Activated effector memory CD4-positive, alpha-beta T cell treated with Interleukin-2 at 50 U/mL for 16 hours (primary cell): ENCODE data around the gene STRIP2.
"Not testable (repeated sequence)": the region's sequence is repeated elsewhere in the genome, so short reads cannot be mapped to it uniquely, and the experiment has no call there.

Experiments
- DNase-seq: peaks from one replicate; pipeline ENCODE4 v3.0.0-alpha.2; 2020

The STRIP2 gene

DNA sequence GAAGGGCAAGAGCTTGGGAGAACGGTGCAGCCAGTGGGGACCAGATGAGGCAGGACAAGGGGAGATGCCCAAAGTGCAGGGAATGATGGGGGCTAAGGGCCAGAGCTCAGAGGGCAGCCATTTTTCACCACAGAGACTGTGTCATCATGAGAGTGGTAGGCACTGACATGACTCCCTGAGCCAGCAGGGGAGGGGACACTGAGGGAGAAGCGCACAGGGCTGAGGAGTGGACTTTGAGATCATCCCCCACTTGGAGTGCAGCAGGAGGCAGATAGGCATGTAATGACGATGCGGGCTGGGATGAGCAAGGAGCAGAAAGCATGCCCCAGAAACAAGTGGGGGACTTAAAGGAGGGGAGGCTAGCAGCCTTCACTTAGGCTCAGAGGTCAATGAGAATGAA is 62.9 kb downstream of the STRIP2 start:
- no peak for DNase-seq

DNA sequence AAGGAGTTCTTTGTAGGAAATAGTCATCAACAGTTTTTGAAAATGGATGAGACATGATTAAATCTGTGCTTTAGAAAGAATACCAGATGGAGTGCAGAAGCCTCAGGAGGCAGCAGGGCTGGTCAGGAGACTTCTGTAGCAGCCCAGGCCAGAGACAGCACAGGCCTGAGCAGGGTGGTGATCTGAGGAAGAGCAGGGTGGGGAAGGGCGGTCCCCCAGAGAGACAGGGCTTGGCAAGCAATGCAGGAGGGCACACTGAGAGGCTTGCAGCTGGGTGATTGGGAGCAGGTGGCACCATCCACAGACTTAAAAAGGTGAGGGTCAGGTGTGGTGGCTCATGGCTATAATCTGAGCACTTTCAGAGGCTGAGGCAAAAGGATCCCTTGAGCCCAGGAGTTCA is 63.8 kb downstream of the STRIP2 start:
- no peak for DNase-seq

DNA sequence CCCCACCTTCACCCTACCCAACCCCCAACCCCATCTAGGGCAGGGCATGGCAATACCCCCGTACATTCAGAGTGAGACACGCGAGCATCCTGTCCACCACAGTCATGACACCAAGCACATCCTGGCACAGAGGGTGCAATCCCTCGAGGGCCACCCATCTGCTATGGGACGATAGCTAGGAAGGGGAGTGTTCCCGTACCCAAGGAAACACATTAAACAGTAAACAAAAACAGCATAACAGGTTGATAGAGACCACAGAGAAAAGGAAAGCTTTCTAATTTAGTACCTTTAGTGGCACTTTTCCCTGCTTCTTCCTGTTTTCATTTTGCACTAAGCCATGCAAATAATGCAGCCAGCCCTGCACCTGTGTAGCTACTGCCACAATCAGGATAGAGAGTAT is 65.8 kb downstream of the STRIP2 start:
- no peak for DNase-seq

DNA sequence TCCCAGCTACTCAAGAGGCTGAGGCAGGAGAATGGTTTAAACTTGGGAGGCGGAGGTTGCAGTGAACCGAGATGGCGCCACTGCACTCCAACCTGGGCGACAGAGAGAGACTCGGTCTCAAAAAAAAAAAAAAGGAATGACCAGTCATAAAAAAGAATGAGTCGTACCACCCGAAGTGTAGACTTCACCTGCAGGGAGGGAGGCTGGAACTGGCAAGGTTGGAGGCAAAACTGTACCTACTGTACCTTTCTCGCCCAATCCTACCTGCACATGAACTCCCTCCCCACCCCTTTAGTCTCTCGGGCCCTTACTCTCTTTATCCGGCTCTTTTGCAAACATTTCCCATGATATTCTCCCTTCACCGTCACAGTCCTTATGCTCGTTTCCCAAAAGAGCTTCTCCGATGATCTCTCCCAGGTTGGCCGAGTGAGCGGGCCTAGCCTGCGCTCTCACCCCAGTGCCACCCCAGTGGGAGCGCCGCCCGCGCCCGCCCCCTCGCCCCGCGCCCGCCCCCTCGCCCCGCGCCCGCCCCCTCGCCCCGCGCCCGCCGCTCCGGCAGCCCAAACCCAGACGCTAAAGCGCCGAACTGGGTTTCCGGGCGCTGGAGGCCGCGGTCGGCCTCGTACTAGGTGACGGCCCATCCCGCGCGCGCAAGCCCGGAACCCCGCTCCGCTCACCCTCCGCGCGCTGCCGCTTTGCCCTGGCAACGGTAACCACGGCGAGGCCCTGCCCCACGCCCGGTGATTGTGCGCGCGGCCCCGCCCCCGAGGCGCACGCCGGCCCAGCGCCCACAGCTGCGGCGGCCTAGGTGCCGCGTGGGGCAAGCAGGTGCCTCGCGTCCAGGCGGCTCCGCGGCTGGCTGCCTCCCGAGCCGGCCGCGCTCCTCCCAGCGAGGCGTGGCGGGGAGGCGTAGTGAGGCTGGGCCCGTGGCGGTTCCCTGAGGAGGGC is 67.8 kb downstream of the STRIP2 start, which contains the start of gene SMKR1:
Gene SMKR1 (plus strand): TSS at position 772 of the 948 bp plus-strand sequence. CDS start 294 bp downstream, outside the sequence.
- peak; percentile 93 for DNase-seq

DNA sequence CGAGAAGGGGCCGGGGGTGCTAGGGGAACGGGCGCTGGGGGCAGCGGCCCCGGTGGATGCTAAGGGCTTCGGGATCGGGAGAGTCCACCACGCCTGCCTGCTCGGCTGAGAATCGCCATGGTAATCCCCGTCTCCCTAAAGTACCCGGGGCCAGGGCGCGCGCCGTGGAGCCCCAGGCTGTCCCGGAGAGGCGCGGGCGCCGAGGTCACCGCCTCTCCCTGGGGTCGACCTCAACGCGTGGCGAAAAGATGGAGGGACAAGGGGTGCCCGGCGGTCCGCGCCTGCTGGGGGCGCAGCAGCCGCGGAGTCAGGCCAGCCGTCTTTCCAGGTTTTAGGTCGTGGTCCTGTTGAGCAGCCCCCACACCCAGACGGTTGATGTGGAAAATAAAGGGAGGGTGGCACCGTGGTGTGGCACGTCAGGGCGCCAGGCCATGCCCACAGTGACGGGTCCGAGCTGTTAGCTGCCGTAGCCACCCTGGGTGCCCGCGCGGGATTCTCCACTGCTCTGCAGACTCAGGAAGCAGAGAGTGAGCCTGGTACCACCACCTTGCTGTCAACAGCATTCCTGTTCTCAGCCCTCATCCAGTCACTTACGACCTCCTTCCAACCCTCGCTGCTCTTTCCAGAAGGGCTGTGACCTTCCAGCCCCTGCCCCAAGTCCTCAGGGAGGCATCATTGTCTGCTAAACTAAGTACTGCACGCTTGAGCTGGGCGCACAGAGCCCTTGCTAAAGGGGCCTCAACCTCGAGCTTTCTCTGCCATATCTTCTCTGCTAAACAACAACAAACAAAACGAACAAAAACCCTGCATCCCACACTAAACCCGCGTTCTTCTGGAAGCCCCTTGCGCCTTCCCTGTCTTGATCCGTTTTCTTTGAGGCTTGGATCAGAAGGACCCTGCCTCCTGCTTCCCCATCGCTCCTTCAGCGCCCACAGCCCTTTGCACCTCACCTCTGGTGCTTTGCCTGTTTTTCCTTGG is 68.8 kb downstream of the STRIP2 start:
- no peak for DNase-seq

DNA sequence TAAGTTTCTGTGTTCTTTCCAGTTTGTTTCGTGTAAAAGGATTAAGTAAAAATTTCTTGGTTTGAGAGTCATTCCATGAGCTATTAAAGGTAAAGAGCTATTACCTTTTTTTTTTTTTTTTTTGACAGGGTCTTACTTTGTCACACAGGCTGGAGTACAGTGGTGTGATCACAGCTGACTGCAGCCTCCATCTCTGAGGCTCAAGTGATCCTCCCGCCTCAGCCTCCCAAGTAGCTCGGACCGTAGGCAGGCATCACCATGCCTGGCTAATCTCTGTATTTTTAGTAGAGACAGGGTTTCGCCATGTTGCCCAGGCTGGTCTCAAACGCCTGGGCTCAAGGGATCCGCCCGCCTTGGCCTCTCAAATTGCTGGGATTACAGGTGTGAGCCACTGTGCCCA is 69.5 kb downstream of the STRIP2 start:
- DNase-seq = no peak

DNA sequence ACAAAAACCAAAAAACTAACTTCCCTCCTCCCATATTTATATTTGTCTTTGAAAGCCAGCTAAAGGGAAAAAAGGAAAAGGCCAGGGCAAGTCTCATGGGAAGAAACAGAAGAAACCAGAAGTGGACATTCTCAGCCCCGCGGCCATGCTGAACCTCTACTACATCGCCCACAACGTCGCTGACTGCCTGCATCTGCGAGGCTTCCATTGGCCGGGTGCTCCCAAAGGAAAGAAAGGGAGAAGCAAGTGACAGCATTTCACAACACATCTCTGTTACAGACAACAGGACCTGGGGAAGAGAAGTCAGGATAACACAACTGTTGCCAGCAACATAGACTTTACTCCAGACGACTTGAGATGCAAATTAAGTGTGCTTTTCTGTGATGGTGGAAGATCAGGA is 78.0 kb downstream of the STRIP2 start:
- DNase-seq = no peak

DNA sequence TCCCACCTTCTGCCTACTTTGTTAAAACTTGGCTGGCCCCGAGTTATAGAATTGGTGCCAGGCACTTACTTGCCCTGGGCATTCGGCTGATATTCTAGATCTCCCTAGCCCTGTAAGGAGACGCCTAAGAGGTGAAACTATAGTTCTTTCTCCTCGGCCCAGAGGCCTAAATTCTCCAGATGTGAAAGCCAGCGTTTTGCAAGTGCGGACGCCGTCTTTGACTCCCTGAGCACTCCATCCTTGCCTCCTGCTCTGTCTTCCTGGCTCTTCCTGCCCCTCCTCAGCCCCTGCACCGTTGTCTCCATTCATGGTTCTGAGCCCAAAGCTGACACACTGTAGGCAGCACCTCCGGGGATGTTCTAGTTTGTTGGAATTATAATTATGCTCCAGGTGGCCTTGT is 79.3 kb downstream of the STRIP2 start:
- DNase-seq = no peak

DNA sequence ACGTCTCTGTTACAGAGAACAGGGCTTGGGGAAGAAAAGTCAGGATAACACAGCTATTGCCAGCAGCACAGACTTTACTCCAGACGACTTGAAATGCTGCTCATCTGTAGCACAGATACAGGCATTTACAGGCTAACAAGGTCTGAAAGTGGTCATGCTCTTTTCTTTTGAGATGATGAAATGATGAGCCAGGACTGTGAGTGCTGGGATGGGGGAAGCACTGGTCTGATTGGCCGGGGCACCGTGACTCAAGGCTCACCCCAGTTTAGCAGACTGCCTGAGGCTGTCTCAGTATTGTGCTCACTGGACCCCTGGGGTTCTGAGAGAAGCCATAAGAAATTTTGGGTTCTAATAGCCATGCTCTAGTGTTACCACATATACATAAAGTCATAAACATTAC is 80.5 kb downstream of the STRIP2 start:
- no peak for DNase-seq

DNA sequence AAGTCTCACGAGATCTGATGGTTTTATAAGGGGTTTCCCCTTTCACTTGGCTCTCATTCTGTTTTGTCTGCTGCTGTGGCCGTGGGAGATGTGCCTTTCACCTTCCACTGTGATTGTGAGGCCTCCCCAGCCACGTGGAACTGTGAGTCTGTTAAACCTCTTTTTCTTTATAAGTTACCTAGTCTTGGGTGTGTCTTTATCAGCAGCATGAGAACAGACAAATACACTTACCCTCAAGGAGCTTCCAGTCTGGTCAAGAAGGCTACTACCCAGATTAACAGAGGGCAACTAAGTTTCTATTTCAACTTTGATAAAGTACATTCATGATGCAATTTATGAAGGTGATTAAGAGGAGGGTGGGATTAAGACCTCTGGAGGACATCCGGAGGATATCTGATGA is 81.1 kb downstream of the STRIP2 start:
- no peak for DNase-seq

DNA sequence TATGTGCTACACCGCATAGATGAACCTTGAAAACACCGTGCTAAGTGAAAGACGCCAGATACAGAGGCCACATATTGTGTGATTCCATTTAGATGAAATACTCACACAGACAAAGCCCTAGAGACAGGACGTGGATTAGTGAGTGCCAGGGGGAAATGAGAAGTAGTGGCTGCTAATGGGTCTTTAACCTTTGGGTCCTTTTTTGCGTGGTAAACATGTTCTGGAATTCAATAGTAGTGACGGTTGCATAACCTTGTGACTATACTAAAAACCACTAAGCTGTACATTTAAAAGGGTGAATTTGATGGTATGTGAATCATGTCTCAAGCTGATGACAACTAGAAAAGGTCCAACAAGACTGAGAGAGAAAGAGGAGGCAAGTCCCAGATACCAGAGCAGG is 83.7 kb downstream of the STRIP2 start:
- no peak for DNase-seq

DNA sequence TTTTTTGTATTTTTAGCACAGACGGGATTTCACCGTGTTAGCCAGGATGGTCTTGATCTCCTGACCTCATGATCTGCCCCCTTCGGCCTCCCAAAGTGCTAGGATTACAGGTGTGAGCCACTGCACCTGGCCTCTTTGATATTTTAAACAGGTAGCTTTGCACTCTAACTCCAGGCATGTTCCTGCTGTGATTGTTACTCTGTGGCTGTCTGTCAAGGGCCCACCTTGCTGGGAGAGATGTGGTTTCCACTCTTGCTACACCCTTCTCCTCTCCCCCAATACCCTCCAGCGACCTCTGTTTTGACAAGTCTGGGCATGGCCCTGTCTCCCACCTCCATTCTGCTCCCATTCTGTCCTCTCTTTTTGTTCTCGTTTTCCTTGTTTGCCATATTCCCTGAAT is 85.2 kb downstream of the STRIP2 start:
- no peak for DNase-seq

DNA sequence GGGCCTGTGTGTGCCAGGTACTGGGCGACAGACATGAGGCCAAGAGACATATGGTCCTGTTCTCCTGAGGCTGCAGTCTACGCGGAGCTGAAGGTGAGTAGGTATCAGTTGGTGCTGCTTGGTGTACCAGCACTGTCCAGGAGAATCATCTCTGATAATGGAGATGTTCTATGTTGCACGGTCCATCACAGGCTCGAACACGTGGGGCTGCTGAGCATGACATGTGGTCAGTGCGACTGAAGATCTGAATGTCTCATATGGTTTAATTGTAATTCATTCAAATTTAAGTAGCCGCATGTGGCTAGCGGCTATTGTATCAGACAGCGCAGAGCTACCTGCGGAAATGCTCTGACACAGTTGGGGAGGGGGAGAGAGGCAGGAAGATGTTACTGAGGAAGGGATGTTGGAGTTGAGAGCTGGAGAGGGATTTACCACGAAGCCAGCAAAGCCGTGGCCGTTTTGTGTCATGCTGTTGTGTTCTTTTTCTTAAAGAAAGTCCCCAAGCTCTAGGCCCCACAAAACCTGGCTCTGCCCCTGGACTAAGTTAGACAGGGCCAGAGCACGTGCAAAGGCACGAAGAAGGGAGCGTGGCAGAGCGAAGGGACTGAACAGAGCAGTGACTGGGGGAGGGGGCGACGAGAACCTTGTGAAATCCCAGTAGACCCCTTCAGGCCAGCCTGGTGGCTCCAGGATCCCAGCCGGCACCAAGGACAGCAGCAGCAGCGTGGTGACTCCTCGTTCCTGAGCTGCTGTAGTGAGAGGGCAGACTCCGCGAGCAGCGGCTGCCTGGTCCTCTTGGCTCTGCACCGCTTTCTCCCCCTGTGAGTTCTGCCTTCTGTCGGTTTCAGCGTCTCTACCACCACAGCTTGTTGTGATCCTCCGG is 88.1 kb downstream of the STRIP2 start:
- DNase-seq = no peak

DNA sequence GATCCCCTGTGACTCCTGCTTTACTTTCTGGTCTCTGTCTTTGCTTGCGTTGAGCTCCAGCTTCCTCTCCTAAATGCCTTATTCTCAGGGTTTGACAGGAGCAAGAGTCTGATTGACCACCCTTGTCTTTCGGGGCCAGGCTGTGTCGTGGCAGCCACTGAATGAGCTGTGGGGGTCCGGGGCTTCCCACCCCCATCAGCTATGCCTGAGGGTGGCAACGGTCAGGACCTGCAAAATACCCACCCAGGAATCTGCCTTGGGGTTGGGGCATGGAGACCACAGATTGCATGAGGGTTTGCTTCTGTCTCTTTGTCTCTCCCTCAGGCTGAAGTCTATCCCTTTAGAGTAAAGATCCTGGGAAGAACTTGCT is 88.7 kb downstream of the STRIP2 start:
- no peak for DNase-seq

DNA sequence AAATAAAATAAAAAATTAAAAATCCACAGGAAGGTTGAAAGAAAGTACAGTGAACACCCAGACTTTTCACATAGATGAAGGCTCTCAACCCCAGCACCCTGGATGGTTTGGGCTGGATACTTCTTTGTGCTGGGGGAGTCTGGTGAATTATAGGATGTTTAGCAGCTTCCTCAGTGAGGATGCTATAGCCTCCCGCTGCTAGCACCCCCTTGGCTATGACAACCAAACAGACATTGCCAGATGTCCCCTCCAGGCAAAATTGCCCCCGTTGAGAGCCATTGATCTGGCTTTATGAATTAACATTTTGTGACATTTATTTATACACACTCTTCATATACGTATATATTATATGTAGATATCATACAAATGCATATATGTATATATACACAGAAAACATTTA is 89.7 kb downstream of the STRIP2 start:
- DNase-seq = no peak

DNA sequence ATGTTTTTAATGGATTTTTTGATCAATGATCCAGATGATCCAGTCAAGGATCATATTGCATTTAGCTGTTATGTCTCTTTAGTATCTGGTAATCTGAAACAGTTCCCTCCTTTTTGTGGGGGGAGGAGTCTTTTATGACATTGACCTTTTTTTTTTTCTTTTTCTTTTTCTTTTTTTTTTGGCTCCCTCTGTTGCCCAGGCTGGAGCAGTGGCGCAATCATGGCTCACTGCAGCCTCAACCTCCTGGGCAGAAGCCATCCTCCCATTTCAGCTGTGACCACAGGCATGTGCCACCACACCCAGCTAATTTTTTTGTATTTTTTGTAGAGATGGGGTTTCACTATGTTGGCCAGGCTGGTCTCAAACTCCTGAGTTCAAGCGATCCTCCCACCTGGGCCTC is 90.2 kb downstream of the STRIP2 start:
- DNase-seq = not testable (repeated sequence)

DNA sequence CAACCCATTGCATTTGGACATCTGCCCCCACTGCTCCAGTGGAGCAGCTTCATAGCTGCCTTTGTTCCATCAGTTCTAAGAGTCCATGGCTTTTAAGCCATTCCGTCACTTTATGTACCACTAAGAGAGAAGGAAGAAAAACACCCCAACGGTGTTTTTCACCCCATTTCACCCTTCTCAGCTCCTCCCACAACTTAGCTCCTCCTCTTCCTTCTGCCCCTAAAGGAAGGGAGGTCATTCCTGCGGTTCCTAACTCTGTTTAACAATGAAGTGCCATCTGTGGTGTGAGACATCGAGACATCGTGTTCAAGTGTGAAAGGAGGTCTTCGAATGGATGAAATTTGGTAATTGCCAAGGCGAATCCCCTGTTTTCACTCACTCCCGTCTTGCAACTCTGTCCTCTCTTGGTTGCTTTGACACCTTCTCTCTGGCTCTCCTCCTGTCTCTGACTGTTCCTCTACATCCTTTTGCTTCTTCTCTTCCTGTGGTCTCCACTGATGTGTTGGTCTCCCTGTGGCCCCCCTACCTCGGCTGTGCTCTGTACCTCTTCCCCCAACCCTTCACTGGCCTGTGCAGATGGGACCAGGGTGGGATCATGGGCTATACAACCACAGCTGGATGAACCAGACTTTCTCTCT is 91.1 kb downstream of the STRIP2 start:
- no peak for DNase-seq

DNA sequence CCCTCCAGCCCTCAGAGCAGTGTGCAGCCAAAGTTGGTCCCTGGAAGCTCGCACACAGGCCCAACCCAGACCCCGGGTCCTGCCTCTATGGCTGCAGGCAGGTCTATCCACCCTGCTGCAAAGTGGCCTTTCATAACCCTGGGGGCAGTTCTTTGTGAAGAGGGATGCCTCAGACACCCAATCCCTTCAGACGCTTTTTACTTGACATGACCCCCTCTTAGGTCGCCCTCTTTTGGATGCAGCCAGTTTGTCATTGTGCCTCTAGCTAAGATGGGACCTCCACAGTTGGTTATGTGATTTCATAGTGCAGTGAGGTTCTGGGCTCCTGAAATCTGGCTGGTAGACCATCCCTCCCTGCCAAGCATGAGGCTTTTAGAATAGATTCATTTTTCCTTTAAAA is 95.4 kb downstream of the STRIP2 start:
- DNase-seq = no peak

DNA sequence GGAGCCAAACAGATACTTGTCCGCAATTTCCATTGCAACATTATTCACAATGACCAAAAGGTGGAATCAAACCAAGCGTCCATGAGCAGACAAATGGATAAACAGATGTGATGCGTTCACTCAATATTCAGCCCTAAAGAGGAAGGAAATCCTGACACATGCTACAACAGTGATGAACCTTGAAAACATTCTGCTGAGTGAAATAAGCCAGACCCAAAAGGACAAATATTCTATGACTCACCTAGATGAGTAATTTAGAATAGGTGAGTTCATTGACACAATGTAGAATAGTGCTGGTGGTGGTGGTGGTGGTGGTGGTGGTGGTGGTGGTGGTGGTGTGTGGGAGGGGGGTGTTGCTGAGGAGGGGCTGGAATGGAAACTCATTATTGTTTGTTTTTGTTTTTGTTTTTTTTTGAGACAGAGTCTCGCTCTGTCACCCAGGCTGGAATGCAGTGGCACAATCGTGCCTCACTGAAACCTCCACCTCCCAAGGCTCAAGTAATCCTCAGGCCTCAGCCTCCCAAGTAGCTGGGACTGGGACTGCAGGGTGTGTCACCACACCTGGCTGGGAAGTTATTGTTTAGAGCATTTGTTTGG is 96.7 kb downstream of the STRIP2 start:
- no peak for DNase-seq

DNA sequence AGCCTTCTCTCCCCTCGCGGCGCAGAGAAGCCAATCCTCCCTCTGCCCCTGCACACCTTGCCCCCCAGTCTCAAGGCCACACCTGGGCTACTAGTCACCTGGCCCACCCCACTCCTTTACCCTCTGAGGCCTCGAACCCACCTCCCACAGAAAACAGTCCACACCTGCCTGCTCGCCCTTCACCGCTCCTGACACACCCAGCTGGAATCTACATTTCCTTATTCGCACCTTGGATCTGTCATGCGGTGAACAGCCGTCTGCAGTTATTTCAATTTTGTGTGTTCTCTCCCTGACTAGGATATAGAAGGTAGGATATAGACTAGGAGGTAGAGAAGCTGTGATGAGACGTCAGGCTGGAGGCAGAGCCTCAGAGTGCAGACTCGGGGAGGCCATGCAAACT is 97.5 kb downstream of the STRIP2 start:
- DNase-seq = no peak

DNA sequence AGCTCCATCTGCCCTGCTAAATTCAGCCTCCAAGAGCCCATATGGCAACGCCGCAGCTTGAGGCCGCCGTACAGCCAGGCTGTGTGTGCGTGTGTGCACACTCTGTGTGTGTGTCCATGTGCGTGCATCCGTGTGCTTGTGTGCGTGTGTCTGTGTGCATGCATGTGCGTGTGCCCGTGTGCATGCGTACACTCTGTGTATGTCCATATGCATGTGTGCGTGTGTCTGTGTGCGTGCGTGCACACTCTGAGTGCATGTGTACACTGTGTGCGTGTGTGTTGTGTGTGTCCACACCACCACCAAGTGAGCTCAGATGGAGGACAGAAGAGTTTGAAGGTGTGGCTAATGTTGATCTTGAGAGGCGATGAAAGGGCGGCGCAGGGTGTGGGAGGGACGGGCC is 98.1 kb downstream of the STRIP2 start:
- DNase-seq = no peak
